H54 (cell line): Measurements from ENCODE around the gene HLA-DOA.
A peak's percentile ranks its signal among the peaks of the same experiment; 100 is the strongest.

Source experiments
- DNase-seq: peaks from one replicate; pipeline ENCODE4 v3.0.0; 2011; ENCODE audit warnings: low spot score, mixed read lengths; ENCODE audit not compliant: insufficient read length
- FAIRE-seq: peaks from 3 replicates; lab custom pipeline; 2011; peaks lifted over from hg19 to GRCh38; lab: Jason Lieb, UNC
- POLR2A ChIP-seq: IDR thresholded peaks from 2 replicates; pipeline ENCODE4 v1.6.1; 2011; ENCODE audit warnings: low read depth, mild to moderate bottlenecking, low read length

Gene HLA-DOA

GRCh38 chr6:32979720-32980487 lies 29.5 kb downstream of the HLA-DOA start:
- FAIRE-seq (no peak), DNase-seq (no peak)
- TF ChIP-seq POLR2A = no peak

GRCh38 chr6:32977953-32978324 lies 31.5 kb downstream of the HLA-DOA start:
- DNase-seq = no peak
- no peak for FAIRE-seq
- no peak for TF ChIP-seq POLR2A

GRCh38 chr6:32977272-32977952 lies 32.0 kb downstream of the HLA-DOA start:
- FAIRE-seq = no peak
- TF ChIP-seq POLR2A = no peak

GRCh38 chr6:32976334-32977069 lies 32.9 kb downstream of the HLA-DOA start:
- FAIRE-seq = no peak
- no peak for TF ChIP-seq POLR2A
- no peak for DNase-seq

More at GRCh38 chr6:32977272-32977952, 32.0 kb downstream of the HLA-DOA start:
- DNase-seq = no peak

GRCh38 chr6:32975886-32976285 lies 33.5 kb downstream of the HLA-DOA start:
- FAIRE-seq = no peak
- no peak for DNase-seq
- TF ChIP-seq POLR2A = no peak

GRCh38 chr6:32974541-32975308 lies 34.7 kb downstream of the HLA-DOA start:
- DNase-seq = no peak
- TF ChIP-seq POLR2A = no peak

GRCh38 chr6:32974016-32974333 lies 35.4 kb downstream of the HLA-DOA start:
- DNase-seq = no peak
- FAIRE-seq = no peak

More at GRCh38 chr6:32974541-32975308, 34.7 kb downstream of the HLA-DOA start:
- no peak for FAIRE-seq

GRCh38 chr6:32973144-32974015 lies 36.0 kb downstream of the HLA-DOA start:
- no peak for TF ChIP-seq POLR2A
- DNase-seq = no peak
- FAIRE-seq = no peak

More at GRCh38 chr6:32974016-32974333, 35.4 kb downstream of the HLA-DOA start:
- no peak for TF ChIP-seq POLR2A

GRCh38 chr6:32972353-32973143 lies 36.8 kb downstream of the HLA-DOA start:
- FAIRE-seq = no peak
- no peak for DNase-seq
- TF ChIP-seq POLR2A = 0 out of 2 replicates have a peak, but pooled peaks have one; percentile 10

GRCh38 chr6:32971581-32972352 lies 37.6 kb downstream of the HLA-DOA start:
- DNase-seq = peak; percentile 78
- peak; percentile 99 for TF ChIP-seq POLR2A
- FAIRE-seq = peak; percentile 62

GRCh38 chr6:32971242-32971580 lies 38.2 kb downstream of the HLA-DOA start:
- FAIRE-seq (no peak), DNase-seq (no peak)
- TF ChIP-seq POLR2A = no peak
